ENCODE data around the gene C4orf54.

- no peak for TF ChIP-seq ESRRG (CRISPR knock-in tag; IDR thresholded peaks at IDR 0.05)
- TF ChIP-seq PATZ1 (CRISPR knock-in tag; IDR thresholded peaks at IDR 0.05; ENCODE audit: borderline replicate concordance) = no peak
- TF ChIP-seq ISL1 (CRISPR knock-in tag; IDR thresholded peaks at IDR 0.05) = no peak
- TF ChIP-seq ARNTL (CRISPR knock-in tag; IDR thresholded peaks at IDR 0.05; ENCODE audit: borderline replicate concordance, low read depth) = no peak
- no peak for TF ChIP-seq PPARA (CRISPR knock-in tag; IDR thresholded peaks at IDR 0.05; ENCODE audit: borderline replicate concordance)
- TF ChIP-seq BACH2 (CRISPR knock-in tag; IDR thresholded peaks at IDR 0.05; ENCODE audit: borderline replicate concordance) = no peak
- no peak for TF ChIP-seq ZNF565 (CRISPR knock-in tag; conservative IDR thresholded peaks at IDR 0.05; ENCODE audit: low read depth)
- no peak for TF ChIP-seq RARB (CRISPR knock-in tag; IDR thresholded peaks at IDR 0.05)
- TF ChIP-seq ZFP3 (CRISPR knock-in tag; IDR thresholded peaks at IDR 0.05) = no peak
- no peak for TF ChIP-seq GLIS3 (CRISPR knock-in tag; IDR thresholded peaks at IDR 0.05)
- TF ChIP-seq ZNF70 (CRISPR knock-in tag; IDR thresholded peaks at IDR 0.05) = no peak
- TF ChIP-seq ZNF8 (CRISPR knock-in tag; IDR thresholded peaks at IDR 0.05) = no peak
- no peak for TF ChIP-seq ZFP30 (CRISPR knock-in tag; IDR thresholded peaks at IDR 0.05)
Observed at GRCh38 chr4:99644453-99644852, 13.2 kb downstream of the C4orf54 start.

Data from SK-N-SH treated with all-trans-retinoic acid at 6 μM for 48 hours (cell line).